Nephron (organoid): ENCODE measurements around the gene POLR3B.
A peak's percentile ranks its signal among the peaks of the same experiment; 100 is the strongest.

Experiments used
- H3K27ac Mint-ChIP-seq, 3 experiments: 2 replicates each; pipeline ENCODE4 v1.8.0; 2020; ENCODE audit warnings: mixed read lengths in 3 of 3, mild to moderate bottlenecking in 2 of 3, moderate library complexity in 1 of 3
- H3K27me3 Mint-ChIP-seq: 2 replicates; pipeline ENCODE4 v1.8.0; 2021; ENCODE audit warnings: low read depth, mild to moderate bottlenecking, moderate library complexity, mixed read lengths
- H3K36me3 Mint-ChIP-seq: 2 replicates; pipeline ENCODE4 v1.8.0; 2020; ENCODE audit warnings: low read depth, mixed read lengths
- H3K4me1 Mint-ChIP-seq: 2 replicates; pipeline ENCODE4 v1.8.0; 2020; ENCODE audit warnings: mixed read lengths
- H3K4me3 Mint-ChIP-seq, 3 experiments: 2 replicates each; pipeline ENCODE4 v1.8.0; 2020; ENCODE audit warnings: mild to moderate bottlenecking in 3 of 3, mixed read lengths in 3 of 3, moderate library complexity in 2 of 3
- H3K9me3 Mint-ChIP-seq: 2 replicates; pipeline ENCODE4 v1.8.0; 2020; ENCODE audit warnings: mixed read lengths
- TF ChIP-seq, protein P1 (sequence below), 3 experiments: fragments of 200-600 bp; sonication (generic); IDR thresholded peaks; one replicate each; pipeline ENCODE4 v1.5.0; 2021; ENCODE audit warnings: antibody characterized with exemption in 3 of 3; ENCODE audit not compliant: unreplicated experiment in 3 of 3

The POLR3B gene

GRCh38 chr12:106417926-106418910 is 60.7 kb downstream of the POLR3B start:
- no peaks in the 10 kb centered on the region for H3K9me3 Mint-ChIP-seq
- H3K36me3 Mint-ChIP-seq, result peaks cover 64% of the 10 kb centered on the region
- no peaks in the 10 kb centered on the region for H3K27me3 Mint-ChIP-seq
- TF ChIP-seq, protein P1, sequence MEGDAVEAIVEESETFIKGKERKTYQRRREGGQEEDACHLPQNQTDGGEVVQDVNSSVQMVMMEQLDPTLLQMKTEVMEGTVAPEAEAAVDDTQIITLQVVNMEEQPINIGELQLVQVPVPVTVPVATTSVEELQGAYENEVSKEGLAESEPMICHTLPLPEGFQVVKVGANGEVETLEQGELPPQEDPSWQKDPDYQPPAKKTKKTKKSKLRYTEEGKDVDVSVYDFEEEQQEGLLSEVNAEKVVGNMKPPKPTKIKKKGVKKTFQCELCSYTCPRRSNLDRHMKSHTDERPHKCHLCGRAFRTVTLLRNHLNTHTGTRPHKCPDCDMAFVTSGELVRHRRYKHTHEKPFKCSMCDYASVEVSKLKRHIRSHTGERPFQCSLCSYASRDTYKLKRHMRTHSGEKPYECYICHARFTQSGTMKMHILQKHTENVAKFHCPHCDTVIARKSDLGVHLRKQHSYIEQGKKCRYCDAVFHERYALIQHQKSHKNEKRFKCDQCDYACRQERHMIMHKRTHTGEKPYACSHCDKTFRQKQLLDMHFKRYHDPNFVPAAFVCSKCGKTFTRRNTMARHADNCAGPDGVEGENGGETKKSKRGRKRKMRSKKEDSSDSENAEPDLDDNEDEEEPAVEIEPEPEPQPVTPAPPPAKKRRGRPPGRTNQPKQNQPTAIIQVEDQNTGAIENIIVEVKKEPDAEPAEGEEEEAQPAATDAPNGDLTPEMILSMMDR (IDR thresholded peaks at IDR 0.05; ENCODE audit: unreplicated experiment in 3 of 3), result no peak
- H3K4me3 Mint-ChIP-seq, result no peak overlapping the region
- H3K4me1 Mint-ChIP-seq, result no peaks in the 10 kb centered on the region
- H3K27ac Mint-ChIP-seq, result no peak overlapping the region

GRCh38 chr12:106418970-106419369 is 61.4 kb downstream of the POLR3B start:
- Mint-ChIP-seq H3K9me3 (no peaks in the 10 kb centered on the region), H3K36me3 (peaks cover 63% of the 10 kb centered on the region), H3K4me1 (no peaks in the 10 kb centered on the region), H3K27ac (no peak overlapping the region), H3K27me3 (no peaks in the 10 kb centered on the region), H3K4me3 (no peak overlapping the region)
- TF ChIP-seq, protein P1 (IDR thresholded peaks at IDR 0.05; ENCODE audit: unreplicated experiment in 3 of 3), result no peak

DNA sequence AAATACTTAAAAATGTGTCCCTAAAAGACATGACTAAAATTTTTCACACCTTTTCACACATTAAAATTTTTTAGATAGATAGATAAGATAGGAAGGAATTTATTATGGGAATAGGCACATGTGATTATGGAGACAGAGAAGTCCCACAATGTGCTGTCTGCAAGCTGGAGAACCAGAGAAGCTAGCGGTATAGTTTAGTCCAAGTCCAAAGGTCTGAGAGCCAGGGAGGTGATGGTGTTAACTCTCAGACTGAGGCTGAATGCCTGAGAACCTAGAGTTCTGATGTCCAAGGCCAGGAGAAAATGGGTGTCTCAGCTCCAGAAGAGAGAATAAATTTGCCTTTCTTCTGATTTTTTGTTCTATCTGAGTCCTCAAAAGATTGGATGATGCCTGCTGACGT is 65.7 kb downstream of the POLR3B start:
- Mint-ChIP-seq H3K36me3 (peaks cover 41% of the 10 kb centered on the region), H3K9me3 (no peaks in the 10 kb centered on the region), H3K27ac (no peak overlapping the region), H3K4me1 (peaks cover 16% of the 10 kb centered on the region), H3K27me3 (no peaks in the 10 kb centered on the region), H3K4me3 (no peak overlapping the region)
- TF ChIP-seq, protein P1 (IDR thresholded peaks at IDR 0.05; ENCODE audit: unreplicated experiment in 3 of 3), result no peak

- Mint-ChIP-seq H3K4me1 (peaks cover 31% of the 10 kb centered on the region), H3K27me3 (no peaks in the 10 kb centered on the region), H3K36me3 (peaks cover 44% of the 10 kb centered on the region), H3K9me3 (no peaks in the 10 kb centered on the region), H3K4me3 (no peak overlapping the region), H3K27ac (no peak overlapping the region)
- TF ChIP-seq, protein P1 (IDR thresholded peaks at IDR 0.05; ENCODE audit: unreplicated experiment in 3 of 3), result no peak
Measured at GRCh38 chr12:106425061-106425702, 67.6 kb downstream of the POLR3B start.

DNA sequence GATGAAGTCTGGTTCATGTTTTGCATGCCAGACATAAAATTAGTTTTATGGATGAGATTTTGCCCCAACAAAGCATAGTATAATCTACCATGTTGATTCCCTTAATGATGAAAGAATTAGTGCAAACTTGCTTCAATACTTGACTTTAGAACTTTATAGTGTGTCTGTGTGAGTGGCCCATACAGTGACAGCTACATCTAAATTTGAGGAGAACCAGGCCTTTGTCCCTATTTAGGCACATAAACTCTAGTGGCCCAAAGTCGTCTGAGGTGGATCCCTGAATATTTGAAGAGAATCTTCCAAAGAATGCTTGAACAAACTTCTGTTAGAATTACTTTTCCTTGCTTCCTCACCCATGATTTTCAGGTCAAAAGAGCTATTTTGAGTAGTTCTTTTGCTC is 70.4 kb downstream of the POLR3B start:
- Mint-ChIP-seq H3K27ac (peak overlapping the region; percentile 51 to 84 (median 77)), H3K36me3 (peaks cover 32% of the 10 kb centered on the region), H3K4me3 (peak overlapping the region in 1 of 3 experiments; percentile 18), H3K4me1 (peaks cover 33% of the 10 kb centered on the region), H3K27me3 (no peaks in the 10 kb centered on the region), H3K9me3 (no peaks in the 10 kb centered on the region)
- TF ChIP-seq, protein P1 (IDR thresholded peaks at IDR 0.05; ENCODE audit: unreplicated experiment in 3 of 3), result no peak
